Stimulated activated CD4-positive, alpha-beta T cell treated with anti-CD3 and anti-CD28 coated beads, Interleukin-15, amount 100 ng/mL, for 1 hour (primary cell): ENCODE data around the gene MEIOB.

Experiments
- DNase-seq, 2 donors: peaks; one replicate each; pipeline ENCODE4 v3.0.0-alpha.2; 2020; ENCODE audit warnings: low read depth in 1 of 2, low spot score in 1 of 2

The MEIOB gene

GRCh38 chr16:1788095-1788707 lies 83.8 kb downstream of the MEIOB start:
- no peak for DNase-seq

- no peak for DNase-seq
Observed at GRCh38 chr16:1787322-1788094, 84.5 kb downstream of the MEIOB start.

- no peak for DNase-seq
Observed at GRCh38 chr16:1787056-1787321, 85.0 kb downstream of the MEIOB start.

DNA sequence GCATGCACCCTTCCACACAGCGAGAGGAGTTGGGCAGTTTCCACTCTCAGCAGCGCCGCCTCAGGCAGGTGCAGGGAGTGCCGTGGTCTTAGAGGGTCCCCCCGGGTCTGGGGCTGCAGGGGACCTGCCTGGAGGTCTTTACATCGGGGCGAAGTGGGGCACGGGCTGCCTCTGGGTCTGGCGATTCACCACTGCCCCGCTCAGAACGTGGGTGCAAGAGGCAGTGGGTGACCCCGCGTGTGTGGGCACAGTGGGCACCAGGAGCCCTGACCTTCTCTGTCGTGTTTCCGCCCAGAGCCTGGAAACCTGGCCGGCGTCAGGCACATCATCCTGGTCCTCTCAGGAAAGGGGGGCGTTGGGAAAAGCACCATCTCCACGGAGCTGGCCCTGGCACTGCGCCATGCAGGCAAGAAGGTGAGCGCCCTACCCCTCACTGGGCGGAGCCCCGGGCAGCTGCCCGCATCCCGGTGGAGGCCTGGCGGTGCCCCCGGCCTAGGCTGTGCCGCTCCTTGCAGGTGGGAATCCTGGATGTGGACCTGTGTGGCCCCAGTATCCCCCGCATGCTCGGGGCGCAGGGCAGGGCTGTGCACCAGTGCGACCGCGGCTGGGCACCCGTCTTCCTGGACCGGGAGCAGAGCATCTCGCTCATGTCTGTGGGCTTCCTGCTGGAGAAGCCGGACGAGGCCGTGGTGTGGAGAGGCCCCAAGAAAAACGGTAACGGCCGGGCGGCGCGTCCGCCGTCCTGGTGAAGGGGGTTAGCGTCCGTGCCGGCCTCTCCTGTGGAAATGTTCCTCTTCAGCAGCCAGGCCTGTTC lies 85.5 kb downstream of the MEIOB start:
- DNase-seq, result no peak

DNA sequence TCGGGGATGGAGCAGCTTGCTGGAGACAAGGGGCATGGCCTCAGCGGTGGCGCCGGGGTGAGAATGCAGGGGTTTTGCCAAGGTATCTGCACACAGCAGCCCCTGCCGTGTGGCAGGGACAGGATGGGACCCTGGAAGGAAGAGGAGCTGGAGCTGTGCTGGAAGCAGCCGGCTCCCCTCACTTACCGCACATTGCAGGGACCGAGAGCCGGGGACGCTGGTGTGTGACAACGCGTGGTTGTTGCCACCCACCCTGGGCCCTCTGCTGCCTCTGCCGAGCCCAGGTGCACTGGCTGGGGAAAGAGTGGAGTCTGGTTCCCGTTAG lies 86.2 kb downstream of the MEIOB start:
- no peak for DNase-seq

DNA sequence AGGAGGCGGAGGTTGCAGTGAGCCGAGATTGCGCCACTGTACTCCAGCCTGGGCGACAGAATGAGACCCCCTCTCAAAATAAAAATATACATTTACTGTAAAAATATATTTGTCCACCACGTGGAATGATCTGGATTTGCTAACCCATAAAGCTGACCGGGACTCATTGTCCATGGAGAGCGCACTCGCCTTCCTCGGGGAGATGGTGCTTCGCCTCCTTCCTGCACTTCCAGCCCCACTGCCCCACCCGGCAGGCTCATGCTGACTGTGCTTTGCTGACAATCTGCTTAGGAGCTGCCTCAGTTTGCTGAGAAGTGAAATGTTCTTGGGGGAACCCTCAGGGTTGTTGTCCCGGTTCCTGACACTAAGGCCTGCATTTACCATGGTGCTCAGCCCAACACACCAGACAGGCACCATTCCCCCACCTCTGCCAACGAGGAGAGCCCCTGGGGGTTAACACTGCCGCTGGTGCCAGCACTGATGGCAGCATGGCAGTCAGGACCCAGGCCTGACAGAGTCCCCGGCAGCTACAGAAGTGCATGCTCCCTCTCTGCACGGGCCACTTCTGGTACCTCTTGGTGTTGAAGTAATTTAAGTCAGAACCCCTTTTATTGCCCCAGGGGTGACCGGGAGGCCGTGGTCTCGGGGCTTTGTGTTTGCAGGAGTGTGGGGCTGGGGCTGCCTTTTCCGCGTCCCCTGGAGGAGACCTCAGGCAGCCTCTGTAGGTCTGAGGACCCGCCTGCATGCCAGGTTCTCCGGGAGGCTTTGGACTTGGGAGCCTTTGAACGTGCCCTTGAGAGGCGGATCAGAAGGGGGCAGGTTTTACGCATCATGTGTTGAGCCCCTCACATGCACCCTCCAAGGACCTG lies 86.8 kb downstream of the MEIOB start:
- DNase-seq, result no peak
